Gastrocnemius medialis (tissue), 4 donors: ENCODE data around the gene INPP5D. TPM values are rescaled to one million over a fixed set of nuclear protein-coding genes. Genes with fewer than 3 reads are reported as not detected.

Source experiments
- ATAC-seq, 2 donors: fragments of 150-250 bp; one replicate each; pipeline ENCODE4 v1.9.1; 2016
- DNase-seq, 2 donors: peaks; one replicate each; pipeline ENCODE4 v3.0.0-alpha.2; 2019
- H3K27ac ChIP-seq, 4 donors: fragments of 200-600 bp; sonication (generic); 1 replicate in 1 of 4; 2 replicates in 3 of 4; pipeline ENCODE4 v1.5.1; 2016 to 2018; ENCODE audit warnings: mild to moderate bottlenecking in 2 of 4, moderate library complexity in 1 of 4
- H3K27me3 ChIP-seq, 3 donors: fragments of 200-600 bp; sonication (generic) in 2 of 3; 1 replicate in 1 of 3; 2 replicates in 2 of 3; pipeline versions ENCODE4 v1.5.1 to v1.6.0; 2016 to 2019; ENCODE audit warnings: mild to moderate bottlenecking in 1 of 3, moderate library complexity in 1 of 3
- H3K36me3 ChIP-seq, 2 donors: fragments of 200-600 bp; sonication (generic) in 1 of 2; one replicate each; pipeline ENCODE4 v1.5.1; 2017 to 2018
- H3K4me1 ChIP-seq, 2 donors: fragments of 200-600 bp; sonication (generic) in 1 of 2; one replicate each; pipeline ENCODE4 v1.5.1; 2016 to 2017; ENCODE audit warnings: mild to moderate bottlenecking in 2 of 2
- H3K4me3 ChIP-seq, 4 donors: fragments of 200-600 bp; sonication (generic) in 3 of 4; 1 replicate in 1 of 4; 2 replicates in 3 of 4; pipeline ENCODE4 v1.5.1; 2016 to 2019; ENCODE audit warnings: mild to moderate bottlenecking in 2 of 4
- H3K9me3 ChIP-seq, 3 donors: fragments of 200-600 bp; sonication (generic) in 2 of 3; 1 replicate in 1 of 3; 2 replicates in 2 of 3; pipeline ENCODE4 v1.5.1; 2016 to 2019
- CTCF ChIP-seq, 5 experiments: fragments of 450-650 bp in 3 of 5; fragments of 200-600 bp in 2 of 5; sonication (generic) in 2 of 5; IDR thresholded peaks in 4 of 5; conservative IDR thresholded peaks in 1 of 5; 1 replicate in 4 of 5; 2 replicates in 1 of 5; pipeline ENCODE4 v1.5.1; 2016 to 2019; ENCODE audit warnings: antibody characterized with exemption in 5 of 5, mild to moderate bottlenecking in 3 of 5, moderate library complexity in 3 of 5
- POLR2A ChIP-seq, 2 donors: fragments of 450-650 bp; IDR thresholded peaks; one replicate each; pipeline ENCODE4 v1.6.1; 2017; ENCODE audit warnings: antibody characterized with exemption in 2 of 2, mild to moderate bottlenecking in 2 of 2, moderate library complexity in 2 of 2
- in situ Hi-C, 4 donors: fragments of 200-750 bp; cut with MboI; loops; one replicate each; pipeline versions ENCODE4 v1.15.0 to v1.8.0; 2017; ENCODE audit warnings: low sequenced_read_pairs in 4 of 4
- intact Hi-C: fragments of 100-400 bp; cut with DNase I; formaldehyde crosslinking; loops from one replicate; pipeline ENCODE4 v1.15.1; 2023; ENCODE audit warnings: low total_unique reads
- total RNA-seq, 4 donors: library from RNA; depleted of rRNA; stranded (reverse); fragments of >200 nt; gene quantifications; one replicate each; pipeline versions ENCODE4 v1.1.0 to v1.2.3, GENCODE V29; 2016

Gene INPP5D
- total RNA-seq, 4 donors from 2014 or later: 1.7 to 18.7 (median 4.9) TPM

GRCh38 chr2:233228376-233228775 is 168.2 kb downstream of the INPP5D start:
- in situ Hi-C loops: no loop called here
- H3K27ac ChIP-seq: no peak overlapping the region

GRCh38 chr2:233233618-233234230 is 173.6 kb downstream of the INPP5D start:
- in situ Hi-C loops: no loop called here
- intact Hi-C loops: no loop called here
- TF ChIP-seq CTCF (IDR thresholded peaks at IDR 0.05 in 4 of 5, conservative IDR thresholded peaks at IDR 0.05 in 1 of 5): no peak
- no peak overlapping the region for H3K4me3 ChIP-seq
- no peaks in the 10 kb centered on the region for H3K36me3 ChIP-seq
- DNase-seq (no peak), ATAC-seq (no peak)
- no peak overlapping the region for H3K27ac ChIP-seq
- H3K27me3 ChIP-seq: no peaks in the 10 kb centered on the region
- H3K4me1 ChIP-seq: no peaks in the 10 kb centered on the region
- H3K9me3 ChIP-seq: no peaks in the 10 kb centered on the region

More at GRCh38 chr2:233228376-233228775, 168.2 kb downstream of the INPP5D start:
- Histone ChIP-seq H3K27me3 (no peaks in the 10 kb centered on the region), H3K4me3 (no peak overlapping the region), H3K36me3 (no peaks in the 10 kb centered on the region), H3K4me1 (no peaks in the 10 kb centered on the region), H3K9me3 (no peaks in the 10 kb centered on the region)
- intact Hi-C loops: no loop called here
- DNase-seq (no peak), ATAC-seq (no peak)
- TF ChIP-seq CTCF (IDR thresholded peaks at IDR 0.05 in 4 of 5, conservative IDR thresholded peaks at IDR 0.05 in 1 of 5): no peak
- no peak for TF ChIP-seq POLR2A (IDR thresholded peaks at IDR 0.05)

- intact Hi-C loops: no loop called here
- H3K27me3 ChIP-seq: no peaks in the 10 kb centered on the region
- H3K9me3 ChIP-seq: no peaks in the 10 kb centered on the region
- no peak for ATAC-seq
- no peaks in the 10 kb centered on the region for H3K4me1 ChIP-seq
- no peak for DNase-seq
- no peak overlapping the region for H3K4me3 ChIP-seq
- in situ Hi-C loops: no loop called here
- TF ChIP-seq CTCF (IDR thresholded peaks at IDR 0.05 in 4 of 5, conservative IDR thresholded peaks at IDR 0.05 in 1 of 5) (no peak), POLR2A (IDR thresholded peaks at IDR 0.05) (no peak)
- no peak overlapping the region for H3K27ac ChIP-seq
- no peaks in the 10 kb centered on the region for H3K36me3 ChIP-seq
Measured at GRCh38 chr2:233234264-233234663, 174.1 kb downstream of the INPP5D start.

GRCh38 chr2:233234996-233235395 is 174.9 kb downstream of the INPP5D start:
- H3K4me3 ChIP-seq: no peak overlapping the region
- no peak for DNase-seq
- no peaks in the 10 kb centered on the region for H3K36me3 ChIP-seq
- intact Hi-C loops (no loop called here), in situ Hi-C loops (no loop called here)
- H3K4me1 ChIP-seq: no peaks in the 10 kb centered on the region
- no peak for ATAC-seq
- TF ChIP-seq CTCF (IDR thresholded peaks at IDR 0.05 in 4 of 5, conservative IDR thresholded peaks at IDR 0.05 in 1 of 5) (no peak), POLR2A (IDR thresholded peaks at IDR 0.05) (no peak)
- H3K27me3 ChIP-seq: no peaks in the 10 kb centered on the region
- H3K9me3 ChIP-seq: no peaks in the 10 kb centered on the region
- no peak overlapping the region for H3K27ac ChIP-seq

- in situ Hi-C loops: no loop called here
- TF ChIP-seq POLR2A (IDR thresholded peaks at IDR 0.05) (no peak), CTCF (IDR thresholded peaks at IDR 0.05 in 4 of 5, conservative IDR thresholded peaks at IDR 0.05 in 1 of 5) (no peak)
- H3K4me1 ChIP-seq: no peaks in the 10 kb centered on the region
- H3K27ac ChIP-seq: no peak overlapping the region
- H3K9me3 ChIP-seq: no peaks in the 10 kb centered on the region
- intact Hi-C loops: no loop called here
- DNase-seq (no peak), ATAC-seq (no peak)
- H3K36me3 ChIP-seq: no peaks in the 10 kb centered on the region
- H3K27me3 ChIP-seq: no peaks in the 10 kb centered on the region
- no peak overlapping the region for H3K4me3 ChIP-seq
Measured at GRCh38 chr2:233235977-233236376, 175.8 kb downstream of the INPP5D start.
